GM12878 (cell line): ENCODE measurements around the gene INO80.

Experiments
- DPF2 ChIP-seq: fragments of 450-650 bp; IDR thresholded peaks from 2 replicates; pipeline ENCODE4 v1.6.1; 2017; ENCODE audit warnings: mild to moderate bottlenecking
- KLF5 ChIP-seq: fragments of 450-650 bp; IDR thresholded peaks from 2 replicates; pipeline ENCODE4 v1.6.1; 2014; ENCODE audit warnings: mild to moderate bottlenecking; ENCODE audit not compliant: partially characterized antibody
- POLR2A ChIP-seq: IDR thresholded peaks from 2 replicates; pipeline ENCODE4 v1.6.1; 2011; ENCODE audit warnings: low read depth, mild to moderate bottlenecking, low read length
- TF ChIP-seq, protein P1 (sequence below): fragments of 450-650 bp; formaldehyde crosslinking; IDR thresholded peaks from 2 replicates; pipeline ENCODE4 v1.5.0; 2022; ENCODE audit warnings: mild to moderate bottlenecking, missing genetic modification characterization
- TF ChIP-seq, protein P2 (sequence below), 3 experiments: IDR thresholded peaks in 2 of 3; conservative IDR thresholded peaks in 1 of 3; 2 replicates each; pipeline ENCODE4 v1.5.1; 2011; ENCODE audit warnings: low read depth in 3 of 3, low read length in 3 of 3, mild to moderate bottlenecking in 3 of 3, control low read depth in 2 of 3, moderate library complexity in 2 of 3, inconsistent platforms in 1 of 3, mixed read lengths in 1 of 3; ENCODE audit not compliant: control insufficient read depth in 2 of 3, insufficient read depth in 1 of 3; ENCODE audit errors: extremely low read depth in 1 of 3

DNA sequence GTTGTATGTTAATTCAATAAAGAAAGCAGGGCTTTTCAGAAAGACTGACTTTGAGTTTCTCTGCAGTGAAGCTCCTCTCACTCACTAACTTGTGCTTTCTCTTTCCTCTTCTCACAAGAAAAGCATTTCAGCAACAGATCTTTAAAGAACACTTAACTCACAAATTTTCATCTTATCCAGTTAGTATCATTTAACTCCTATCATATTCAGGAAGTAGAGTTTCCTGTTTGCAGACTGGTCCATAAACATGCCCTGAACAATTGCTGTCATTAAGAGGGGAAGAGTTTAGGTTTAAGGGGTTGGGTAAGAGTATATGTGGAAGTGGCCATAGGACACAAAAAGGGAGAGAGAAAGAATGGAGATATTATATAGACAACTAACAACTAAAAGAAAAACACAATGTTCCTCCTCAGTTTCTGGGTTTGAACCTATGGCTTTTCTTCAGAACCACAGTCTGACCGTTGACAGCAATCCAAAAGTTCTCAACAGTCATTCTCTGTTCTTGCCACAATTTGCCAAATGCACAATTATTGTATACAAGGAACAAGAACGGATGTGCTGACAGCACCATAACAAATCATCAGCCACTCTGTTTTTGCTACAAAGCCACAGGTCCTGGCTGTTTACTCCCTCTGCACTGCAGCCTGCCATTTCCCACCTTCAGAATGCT, 98.9 kb downstream of the INO80 start:
- TF ChIP-seq DPF2 (no peak), KLF5 (no peak), POLR2A (no peak)
- TF ChIP-seq, protein P1, sequence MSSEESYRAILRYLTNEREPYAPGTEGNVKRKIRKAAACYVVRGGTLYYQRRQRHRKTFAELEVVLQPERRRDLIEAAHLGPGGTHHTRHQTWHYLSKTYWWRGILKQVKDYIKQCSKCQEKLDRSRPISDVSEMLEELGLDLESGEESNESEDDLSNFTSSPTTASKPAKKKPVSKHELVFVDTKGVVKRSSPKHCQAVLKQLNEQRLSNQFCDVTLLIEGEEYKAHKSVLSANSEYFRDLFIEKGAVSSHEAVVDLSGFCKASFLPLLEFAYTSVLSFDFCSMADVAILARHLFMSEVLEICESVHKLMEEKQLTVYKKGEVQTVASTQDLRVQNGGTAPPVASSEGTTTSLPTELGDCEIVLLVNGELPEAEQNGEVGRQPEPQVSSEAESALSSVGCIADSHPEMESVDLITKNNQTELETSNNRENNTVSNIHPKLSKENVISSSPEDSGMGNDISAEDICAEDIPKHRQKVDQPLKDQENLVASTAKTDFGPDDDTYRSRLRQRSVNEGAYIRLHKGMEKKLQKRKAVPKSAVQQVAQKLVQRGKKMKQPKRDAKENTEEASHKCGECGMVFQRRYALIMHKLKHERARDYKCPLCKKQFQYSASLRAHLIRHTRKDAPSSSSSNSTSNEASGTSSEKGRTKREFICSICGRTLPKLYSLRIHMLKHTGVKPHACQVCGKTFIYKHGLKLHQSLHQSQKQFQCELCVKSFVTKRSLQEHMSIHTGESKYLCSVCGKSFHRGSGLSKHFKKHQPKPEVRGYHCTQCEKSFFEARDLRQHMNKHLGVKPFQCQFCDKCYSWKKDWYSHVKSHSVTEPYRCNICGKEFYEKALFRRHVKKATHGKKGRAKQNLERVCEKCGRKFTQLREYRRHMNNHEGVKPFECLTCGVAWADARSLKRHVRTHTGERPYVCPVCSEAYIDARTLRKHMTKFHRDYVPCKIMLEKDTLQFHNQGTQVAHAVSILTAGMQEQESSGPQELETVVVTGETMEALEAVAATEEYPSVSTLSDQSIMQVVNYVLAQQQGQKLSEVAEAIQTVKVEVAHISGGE (CRISPR knock-in tag) = no peak
- TF ChIP-seq, protein P2, sequence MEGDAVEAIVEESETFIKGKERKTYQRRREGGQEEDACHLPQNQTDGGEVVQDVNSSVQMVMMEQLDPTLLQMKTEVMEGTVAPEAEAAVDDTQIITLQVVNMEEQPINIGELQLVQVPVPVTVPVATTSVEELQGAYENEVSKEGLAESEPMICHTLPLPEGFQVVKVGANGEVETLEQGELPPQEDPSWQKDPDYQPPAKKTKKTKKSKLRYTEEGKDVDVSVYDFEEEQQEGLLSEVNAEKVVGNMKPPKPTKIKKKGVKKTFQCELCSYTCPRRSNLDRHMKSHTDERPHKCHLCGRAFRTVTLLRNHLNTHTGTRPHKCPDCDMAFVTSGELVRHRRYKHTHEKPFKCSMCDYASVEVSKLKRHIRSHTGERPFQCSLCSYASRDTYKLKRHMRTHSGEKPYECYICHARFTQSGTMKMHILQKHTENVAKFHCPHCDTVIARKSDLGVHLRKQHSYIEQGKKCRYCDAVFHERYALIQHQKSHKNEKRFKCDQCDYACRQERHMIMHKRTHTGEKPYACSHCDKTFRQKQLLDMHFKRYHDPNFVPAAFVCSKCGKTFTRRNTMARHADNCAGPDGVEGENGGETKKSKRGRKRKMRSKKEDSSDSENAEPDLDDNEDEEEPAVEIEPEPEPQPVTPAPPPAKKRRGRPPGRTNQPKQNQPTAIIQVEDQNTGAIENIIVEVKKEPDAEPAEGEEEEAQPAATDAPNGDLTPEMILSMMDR (IDR thresholded peaks at IDR 0.05 in 2 of 3, conservative IDR thresholded peaks at IDR 0.05 in 1 of 3; ENCODE audit: control insufficient read depth in 2 of 3, extremely low read depth in 1 of 3, insufficient read depth in 1 of 3, low read depth in 3 of 3, low read length in 3 of 3) = no peak
